ENCODE results near the gene AKAP6. TPM values are rescaled to one million over a fixed set of nuclear protein-coding genes. Genes with fewer than 3 reads are reported as not detected.

Gene AKAP6
- total RNA-seq, 3 donors from 2014 or later: 1.1 to 9.1 (median 4.6) TPM

GRCh38 chr14:32601069-32601468 is 272.0 kb downstream of the AKAP6 start:
- Histone ChIP-seq H3K27me3 (no peaks in the 10 kb centered on the region), H3K36me3 (no peaks in the 10 kb centered on the region), H3K4me1 (no peaks in the 10 kb centered on the region), H3K27ac (no peak overlapping the region), H3K4me3 (no peak overlapping the region), H3K9me3 (no peaks in the 10 kb centered on the region)
- no peak for DNase-seq (ENCODE audit: low spot score in 2 of 2)
- TF ChIP-seq POLR2A (IDR thresholded peaks at IDR 0.05) (no peak), POLR2AphosphoS5 (IDR thresholded peaks at IDR 0.05) (no peak), CTCF (IDR thresholded peaks at IDR 0.05) (no peak)
- intact Hi-C loops (cut with DNase I; ENCODE audit: low total_unique reads): no loop called here

GRCh38 chr14:32601906-32602305 is 272.8 kb downstream of the AKAP6 start:
- Histone ChIP-seq H3K36me3 (no peaks in the 10 kb centered on the region), H3K9me3 (no peaks in the 10 kb centered on the region), H3K4me1 (no peaks in the 10 kb centered on the region), H3K4me3 (no peak overlapping the region), H3K27ac (no peak overlapping the region), H3K27me3 (no peaks in the 10 kb centered on the region)
- intact Hi-C loops (cut with DNase I; ENCODE audit: low total_unique reads): no loop called here
- TF ChIP-seq POLR2A (IDR thresholded peaks at IDR 0.05): no peak
- no peak for TF ChIP-seq POLR2AphosphoS5 (IDR thresholded peaks at IDR 0.05)
- TF ChIP-seq CTCF (IDR thresholded peaks at IDR 0.05): no peak
- DNase-seq (ENCODE audit: low spot score in 2 of 2): no peak

GRCh38 chr14:32602699-32603098 is 273.6 kb downstream of the AKAP6 start:
- Histone ChIP-seq H3K27ac (no peak overlapping the region), H3K27me3 (no peaks in the 10 kb centered on the region), H3K9me3 (no peaks in the 10 kb centered on the region), H3K36me3 (no peaks in the 10 kb centered on the region), H3K4me1 (no peaks in the 10 kb centered on the region), H3K4me3 (no peak overlapping the region)
- DNase-seq (ENCODE audit: low spot score in 2 of 2): no peak
- no peak for TF ChIP-seq POLR2A (IDR thresholded peaks at IDR 0.05)
- no peak for TF ChIP-seq POLR2AphosphoS5 (IDR thresholded peaks at IDR 0.05)
- TF ChIP-seq CTCF (IDR thresholded peaks at IDR 0.05): no peak
- intact Hi-C loops (cut with DNase I; ENCODE audit: low total_unique reads): no loop called here

- DNase-seq (ENCODE audit: low spot score in 2 of 2): no peak
- H3K4me1 ChIP-seq: no peaks in the 10 kb centered on the region
- H3K4me3 ChIP-seq: no peak overlapping the region
- no peaks in the 10 kb centered on the region for H3K27me3 ChIP-seq
- H3K36me3 ChIP-seq: no peaks in the 10 kb centered on the region
- H3K27ac ChIP-seq: no peak overlapping the region
- intact Hi-C loops (cut with DNase I; ENCODE audit: low total_unique reads): no loop called here
- TF ChIP-seq CTCF (IDR thresholded peaks at IDR 0.05) (no peak), POLR2A (IDR thresholded peaks at IDR 0.05) (no peak), POLR2AphosphoS5 (IDR thresholded peaks at IDR 0.05) (no peak)
- no peaks in the 10 kb centered on the region for H3K9me3 ChIP-seq
Measured at GRCh38 chr14:32603992-32604565, 275.0 kb downstream of the AKAP6 start.

GRCh38 chr14:32606301-32606700 is 277.2 kb downstream of the AKAP6 start:
- no peak for TF ChIP-seq POLR2A (IDR thresholded peaks at IDR 0.05)
- no peak for TF ChIP-seq CTCF (IDR thresholded peaks at IDR 0.05)
- no peak for TF ChIP-seq POLR2AphosphoS5 (IDR thresholded peaks at IDR 0.05)
- Histone ChIP-seq H3K4me3 (no peak overlapping the region), H3K36me3 (no peaks in the 10 kb centered on the region), H3K27me3 (no peaks in the 10 kb centered on the region), H3K27ac (no peak overlapping the region), H3K4me1 (no peaks in the 10 kb centered on the region), H3K9me3 (no peaks in the 10 kb centered on the region)
- intact Hi-C loops (cut with DNase I; ENCODE audit: low total_unique reads): no loop called here
- DNase-seq (ENCODE audit: low spot score in 2 of 2): no peak
